Smooth muscle cell (in vitro differentiated cells): ENCODE results near the gene PIM3. TPM values are rescaled to one million over a fixed set of nuclear protein-coding genes. Genes with fewer than 3 reads are reported as not detected.

Experiments
- DNase-seq: peaks from one replicate; lab custom pipeline; 2025; ENCODE audit not compliant: unreplicated experiment; lab: John Stamatoyannopoulos, UW
- H2AFZ ChIP-seq: fragments of 200-600 bp; sonication (generic); 2 replicates; pipeline ENCODE4 v1.6.0; 2016; ENCODE audit warnings: antibody characterized with exemption, low read depth, mild to moderate bottlenecking
- H3F3A ChIP-seq: fragments of 200-600 bp; sonication (generic); 2 replicates; pipeline ENCODE4 v1.6.0; 2017; ENCODE audit warnings: antibody characterized with exemption, low read depth
- H3K27ac ChIP-seq: fragments of 200-600 bp; sonication (generic); 2 replicates; pipeline ENCODE4 v1.5.1; 2016; ENCODE audit warnings: low read depth, mild to moderate bottlenecking
- H3K27me3 ChIP-seq: fragments of 200-600 bp; sonication (generic); 2 replicates; pipeline ENCODE4 v1.6.1; 2016; ENCODE audit warnings: low read depth, mild to moderate bottlenecking
- H3K36me3 ChIP-seq: fragments of 200-600 bp; sonication (generic); 2 replicates; pipeline ENCODE4 v1.5.1; 2016; ENCODE audit warnings: low read depth
- H3K4me1 ChIP-seq: fragments of 200-600 bp; sonication (generic); 2 replicates; pipeline ENCODE4 v1.5.1; 2016; ENCODE audit warnings: low read depth
- H3K4me2 ChIP-seq: fragments of 200-600 bp; sonication (generic); 2 replicates; pipeline ENCODE4 v1.6.0; 2016; ENCODE audit warnings: mild to moderate bottlenecking
- H3K4me3 ChIP-seq: fragments of 200-600 bp; sonication (generic); 2 replicates; pipeline ENCODE4 v1.5.1; 2016; ENCODE audit warnings: mild to moderate bottlenecking
- H3K79me2 ChIP-seq: fragments of 200-600 bp; sonication (generic); 2 replicates; pipeline ENCODE4 v1.6.0; 2016; ENCODE audit warnings: low read depth, mild to moderate bottlenecking
- H3K9ac ChIP-seq: fragments of 200-600 bp; sonication (generic); 2 replicates; pipeline ENCODE4 v1.6.0; 2016; ENCODE audit warnings: low read depth
- H3K9me3 ChIP-seq: fragments of 200-600 bp; sonication (generic); replicated peaks from 2 replicates; pipeline ENCODE4 v1.5.1; 2016; ENCODE audit warnings: low read depth
- H4K20me1 ChIP-seq: fragments of 200-600 bp; sonication (generic); 2 replicates; pipeline ENCODE4 v1.6.0; 2016; ENCODE audit warnings: low read depth
- WGBS: methylation state at CpG from one replicate; pipeline ENCODE4 v1.1.7; 2016; ENCODE audit warnings: low lambda C conversion rate; 5-methylcytosine and 5-hydroxymethylcytosine counted together
- polyA plus RNA-seq: library from polyadenylated mRNA; unstranded; fragments of >200 nt; fragmentation: Nextera tagmentation; extraction: Ambion mirVana; gene quantifications from 2 replicates; pipeline ENCODE4 v1.2.1, GENCODE V29; 2016
- total RNA-seq: library from RNA; depleted of rRNA; stranded (reverse); fragments of >200 nt; gene quantifications from 2 replicates; pipeline ENCODE4 v1.2.3, GENCODE V29; 2014
- TF ChIP-seq, protein P1 (sequence below): fragments of 200-600 bp; sonication (generic); IDR thresholded peaks from 2 replicates; pipeline ENCODE4 v1.5.1; 2017; ENCODE audit warnings: borderline replicate concordance, mild to moderate bottlenecking, antibody characterized with exemption; ENCODE audit not compliant: insufficient read depth, poor library complexity, severe bottlenecking

PIM3 gene
- total and polyA plus RNA-seq, 2 experiments from 2014 or later = 19.1 to 43.3 TPM

DNA sequence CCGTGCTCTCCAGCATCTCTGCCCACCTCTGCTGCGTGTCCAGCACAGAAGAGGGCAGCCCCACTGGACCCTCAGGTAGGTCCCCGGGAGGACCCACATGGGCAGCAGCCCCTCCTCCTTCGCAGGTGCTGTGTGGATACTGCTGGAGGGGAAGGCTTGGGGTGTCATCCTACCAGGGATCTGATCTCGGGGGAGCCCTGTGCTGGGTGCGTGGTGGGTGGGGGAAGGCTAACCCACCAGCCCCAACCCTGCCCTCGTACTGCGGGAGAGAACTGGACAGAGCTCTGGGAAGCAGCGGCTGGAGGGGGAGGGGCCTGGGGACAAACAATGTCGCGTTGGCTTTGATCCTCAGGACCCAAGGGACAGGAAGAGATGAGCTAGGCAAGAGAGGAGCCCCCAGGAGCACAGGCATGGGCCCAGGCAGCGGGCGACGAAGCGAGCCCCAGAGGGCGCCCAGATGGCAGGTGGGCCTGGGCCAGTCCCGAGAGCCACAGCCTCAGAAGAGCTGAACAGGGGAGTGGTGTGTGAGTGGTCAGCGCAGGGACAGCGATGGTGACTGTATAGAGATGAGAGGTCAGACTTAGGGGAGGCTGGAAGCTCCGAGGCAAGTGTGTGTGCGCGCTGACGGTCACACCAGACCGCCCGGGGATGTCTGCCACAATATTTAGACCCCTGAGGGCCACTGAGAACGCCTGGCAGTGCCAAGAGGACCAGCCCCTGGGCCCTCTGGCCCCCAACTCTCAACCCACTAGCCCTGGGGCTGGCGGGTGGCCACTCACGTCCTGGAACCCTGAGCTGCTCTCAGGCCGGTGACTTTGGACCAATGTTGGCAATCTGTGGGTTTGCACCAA, 1.4 kb upstream of the PIM3 start:
- Histone ChIP-seq H3K4me3 (peak overlapping the region; percentile 63), H3F3A (no peaks in the 10 kb centered on the region), H3K9ac (no peak overlapping the region), H3K4me2 (peak overlapping the region; percentile 89), H3K79me2 (peaks cover 30% of the 10 kb centered on the region), H4K20me1 (peaks cover 29% of the 10 kb centered on the region), H3K9me3 (no peaks in the 10 kb centered on the region), H3K4me1 (peaks cover 8% of the 10 kb centered on the region), H3K27me3 (no peaks in the 10 kb centered on the region), H3K27ac (peak overlapping the region; percentile 82), H3K36me3 (no peaks in the 10 kb centered on the region), H2AFZ (no peak overlapping the region)
- WGBS = 92% methylated on average over 25 of the region's 29 CpGs
- TF ChIP-seq, protein P1, sequence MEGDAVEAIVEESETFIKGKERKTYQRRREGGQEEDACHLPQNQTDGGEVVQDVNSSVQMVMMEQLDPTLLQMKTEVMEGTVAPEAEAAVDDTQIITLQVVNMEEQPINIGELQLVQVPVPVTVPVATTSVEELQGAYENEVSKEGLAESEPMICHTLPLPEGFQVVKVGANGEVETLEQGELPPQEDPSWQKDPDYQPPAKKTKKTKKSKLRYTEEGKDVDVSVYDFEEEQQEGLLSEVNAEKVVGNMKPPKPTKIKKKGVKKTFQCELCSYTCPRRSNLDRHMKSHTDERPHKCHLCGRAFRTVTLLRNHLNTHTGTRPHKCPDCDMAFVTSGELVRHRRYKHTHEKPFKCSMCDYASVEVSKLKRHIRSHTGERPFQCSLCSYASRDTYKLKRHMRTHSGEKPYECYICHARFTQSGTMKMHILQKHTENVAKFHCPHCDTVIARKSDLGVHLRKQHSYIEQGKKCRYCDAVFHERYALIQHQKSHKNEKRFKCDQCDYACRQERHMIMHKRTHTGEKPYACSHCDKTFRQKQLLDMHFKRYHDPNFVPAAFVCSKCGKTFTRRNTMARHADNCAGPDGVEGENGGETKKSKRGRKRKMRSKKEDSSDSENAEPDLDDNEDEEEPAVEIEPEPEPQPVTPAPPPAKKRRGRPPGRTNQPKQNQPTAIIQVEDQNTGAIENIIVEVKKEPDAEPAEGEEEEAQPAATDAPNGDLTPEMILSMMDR = no peak
- DNase-seq = no peak

- Histone ChIP-seq H3K27ac (peak overlapping the region; percentile 82), H3K9me3 (no peaks in the 10 kb centered on the region), H3K4me3 (peak overlapping the region; percentile 63)
These were observed 802 bp upstream of the PIM3 start for GRCh38 chr22:49959782-49960158.

GRCh38 chr22:49961005-49961600, 531 bp downstream of the PIM3 start:
- Histone ChIP-seq H3K36me3 (no peaks in the 10 kb centered on the region), H3F3A (no peaks in the 10 kb centered on the region), H2AFZ (no peak overlapping the region), H3K4me1 (peaks cover 8% of the 10 kb centered on the region), H3K79me2 (peaks cover 33% of the 10 kb centered on the region), H3K4me3 (peak overlapping the region; percentile 63), H3K27me3 (no peaks in the 10 kb centered on the region), H3K27ac (peak overlapping the region; percentile 96), H4K20me1 (peaks cover 44% of the 10 kb centered on the region), H3K9me3 (no peaks in the 10 kb centered on the region), H3K9ac (peak overlapping the region; percentile 96), H3K4me2 (peak overlapping the region; percentile 98)
- no peak for DNase-seq
- TF ChIP-seq, protein P1 = no peak
- 1% methylated on average over 35 of the region's 84 CpGs for WGBS

More at GRCh38 chr22:49959782-49960158, 802 bp upstream of the PIM3 start:
- Histone ChIP-seq H3K4me1 (peaks cover 8% of the 10 kb centered on the region), H3K79me2 (peaks cover 33% of the 10 kb centered on the region), H3K36me3 (no peaks in the 10 kb centered on the region), H3K4me2 (peak overlapping the region; percentile 89), H3K9ac (no peak overlapping the region), H4K20me1 (peaks cover 35% of the 10 kb centered on the region), H2AFZ (no peak overlapping the region), H3F3A (no peaks in the 10 kb centered on the region), H3K27me3 (no peaks in the 10 kb centered on the region)
- TF ChIP-seq, protein P1 = no peak
- no peak for DNase-seq
- WGBS = 20% methylated on average over 21 of the region's 21 CpGs
